ENCODE results near the gene OR5W2.
"Not testable (repeated sequence)": the region's sequence is repeated elsewhere in the genome, so short reads cannot be mapped to it uniquely, and the experiment has no call there.

OR5W2 gene

GRCh38 chr11:55914482-55914881 is at the start of gene OR5W2:
TSS of gene OR5W2 (minus strand) at chr11:55914582. CDS start at chr11:55914582, 0 bp downstream.
- DNase-seq (ENCODE audit: low read depth in 3 of 3): no peak

GRCh38 chr11:55956521-55956920 is 42.1 kb upstream of the OR5W2 start:
- no peak for DNase-seq (ENCODE audit: low read depth in 3 of 3)

- DNase-seq (ENCODE audit: low read depth in 3 of 3): no peak
These were observed 34.9 kb upstream of the OR5W2 start for GRCh38 chr11:55949330-55949729.

DNA sequence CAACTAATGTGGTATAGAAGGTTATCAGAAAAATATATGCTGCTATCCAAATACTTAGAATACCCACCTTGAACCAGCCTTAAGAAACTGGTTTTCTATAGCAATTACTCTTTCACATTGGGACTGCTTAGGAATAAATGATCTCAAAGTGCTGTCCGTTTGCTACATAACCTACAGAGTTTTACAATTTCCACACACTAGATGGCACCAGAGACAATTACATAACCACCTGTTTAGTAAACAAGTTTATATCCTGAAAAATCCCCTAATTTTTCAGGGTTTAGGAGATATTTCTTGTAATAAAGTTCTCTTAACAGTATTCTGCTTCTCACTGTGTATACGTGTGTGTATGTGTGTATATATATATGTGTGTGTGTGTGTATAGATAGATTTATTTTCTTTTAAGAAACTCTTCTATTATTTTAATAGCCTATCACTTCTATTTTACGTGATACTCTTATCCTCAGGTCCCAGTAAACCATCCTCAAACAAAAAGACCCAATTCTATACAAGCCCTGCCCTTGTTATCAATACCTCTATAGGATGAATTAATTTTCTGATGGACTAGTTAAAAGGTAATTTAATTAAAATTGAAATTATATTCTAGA is 28.5 kb upstream of the OR5W2 start:
- no peak for DNase-seq (ENCODE audit: low read depth in 3 of 3)

DNA sequence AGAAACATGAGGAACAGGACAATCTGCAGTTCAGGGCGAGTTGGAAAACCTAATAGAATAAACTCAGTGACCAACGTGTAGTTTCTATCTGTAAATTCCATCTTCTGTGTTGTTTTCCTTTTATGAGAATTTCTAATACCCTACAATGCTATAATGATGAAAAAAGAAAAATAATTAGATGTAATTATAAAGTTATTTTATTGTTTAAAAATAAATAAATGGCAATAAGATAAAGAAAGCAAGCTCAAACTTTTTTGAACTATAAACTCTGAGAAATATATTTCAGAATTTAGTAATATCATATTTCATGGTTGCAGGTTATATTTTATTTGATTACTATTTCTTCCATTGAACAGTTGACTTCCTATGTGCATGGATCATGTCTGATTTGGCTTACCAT is 21.9 kb upstream of the OR5W2 start, which contains the start of gene OR5I1:
Gene OR5I1, minus strand, starts transcription at position 101 of the 400 bp plus-strand sequence. Its CDS starts 0 bp downstream, at position 101.
- no peak for DNase-seq (ENCODE audit: low read depth in 3 of 3)

DNA sequence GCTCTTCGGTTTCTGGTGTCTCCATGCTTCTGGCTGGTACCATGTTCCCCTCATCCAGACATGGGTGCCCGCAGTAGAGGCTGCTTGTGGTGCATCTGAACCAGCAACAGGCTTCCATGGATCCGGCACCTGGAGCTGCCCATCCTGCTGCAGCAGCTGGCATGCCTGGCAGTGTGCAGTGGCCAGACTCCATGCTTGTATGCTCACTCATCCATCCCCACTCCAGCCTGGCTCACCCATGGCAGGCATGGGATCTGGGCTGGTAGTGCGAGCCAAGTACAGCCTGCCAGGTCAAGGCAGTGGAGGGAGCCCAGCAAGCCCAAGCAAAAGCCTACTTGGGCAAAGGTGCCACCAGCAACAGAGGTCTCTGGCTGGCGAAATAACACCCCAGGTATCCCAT is 6.2 kb upstream of the OR5W2 start:
- no peak for DNase-seq (ENCODE audit: low read depth in 3 of 3)

GRCh38 chr11:55902308-55902707 is 12.1 kb downstream of the OR5W2 start:
- no peak for DNase-seq (ENCODE audit: low read depth in 3 of 3)

- DNase-seq (ENCODE audit: low read depth in 3 of 3): no peak
These were observed 19.2 kb downstream of the OR5W2 start for GRCh38 chr11:55895216-55895615.

- DNase-seq (ENCODE audit: low read depth in 3 of 3): not testable (repeated sequence)
These were observed 28.9 kb downstream of the OR5W2 start for GRCh38 chr11:55885481-55885880.

GRCh38 chr11:55884995-55885394 is 29.4 kb downstream of the OR5W2 start:
- not testable (repeated sequence) for DNase-seq (ENCODE audit: low read depth in 3 of 3)

- not testable (repeated sequence) for DNase-seq (ENCODE audit: low read depth in 3 of 3)
These were observed 31.4 kb downstream of the OR5W2 start, which contains the start of gene TRIM51 for GRCh38 chr11:55882997-55883396. TSS of gene TRIM51 (plus strand) at chr11:55883297. CDS start at chr11:55885429, 2,132 bp downstream.

DNA sequence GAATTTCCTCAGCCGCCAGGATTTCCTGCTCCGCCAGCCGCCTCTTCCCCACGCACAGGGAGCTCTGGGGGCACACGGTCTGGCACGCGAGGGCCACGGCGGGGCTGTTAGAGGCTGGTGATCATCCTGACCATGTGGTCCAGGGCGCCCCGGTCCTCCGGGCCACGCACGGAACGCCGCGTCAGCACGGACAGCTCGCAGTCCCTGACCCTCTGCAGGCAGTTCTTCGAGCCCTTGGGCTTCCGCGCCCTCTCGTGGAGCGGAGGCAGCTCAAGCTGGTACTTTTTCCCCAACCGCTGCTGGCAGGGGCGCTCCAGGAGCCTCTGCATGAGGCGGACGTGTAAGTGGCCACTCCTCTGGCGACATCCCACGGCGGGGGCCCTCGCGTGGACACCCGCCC is 41.2 kb downstream of the OR5W2 start:
- DNase-seq (ENCODE audit: low read depth in 3 of 3): not testable (repeated sequence)

GRCh38 chr11:55872731-55873130 is 41.7 kb downstream of the OR5W2 start:
- not testable (repeated sequence) for DNase-seq (ENCODE audit: low read depth in 3 of 3)

DNA sequence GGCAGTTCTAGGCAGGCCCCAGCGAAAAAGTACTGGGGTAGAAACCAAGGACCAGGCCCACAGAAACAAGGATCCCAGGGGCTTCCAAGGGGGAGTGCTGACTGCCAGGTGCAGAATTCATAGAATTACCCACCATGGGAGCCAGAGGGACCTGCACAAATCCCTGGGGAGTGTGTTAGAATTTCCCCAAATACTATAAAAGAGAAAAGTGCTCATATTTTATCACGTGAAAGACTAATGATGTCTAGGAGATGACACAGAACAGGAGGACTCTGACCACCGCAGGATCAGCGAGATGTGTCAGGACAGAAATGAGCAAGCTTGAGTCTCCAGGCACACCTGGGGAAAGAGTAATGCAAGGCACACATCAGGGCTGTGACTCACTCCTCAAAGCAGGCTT is 47.0 kb downstream of the OR5W2 start:
- DNase-seq (ENCODE audit: low read depth in 3 of 3): not testable (repeated sequence)
